Spinal cord (tissue), 10 donors: Measurements from ENCODE around the gene CAVIN2. TPM values are rescaled to one million over a fixed set of nuclear protein-coding genes. Genes with fewer than 3 reads are reported as not detected.
A peak's percentile ranks its signal among the peaks of the same experiment; 100 is the strongest.

Experiments used
- DNase-seq, 6 donors: peaks; one replicate each; pipeline versions ENCODE4 v3.0.0 to v3.0.0-alpha.2; 2013 to 2015; ENCODE audit warnings: low spot score in 6 of 6, low read depth in 4 of 6
- H3K27ac ChIP-seq: one replicate; pipeline ENCODE4 v1.5.1; 2013; ENCODE audit warnings: low read depth, low read length, control low read depth
- H3K27me3 ChIP-seq: one replicate; pipeline ENCODE4 v1.6.1; 2013; ENCODE audit warnings: low read length; ENCODE audit not compliant: control insufficient read depth, insufficient read depth
- H3K36me3 ChIP-seq: one replicate; pipeline ENCODE4 v1.6.1; 2013; ENCODE audit warnings: low read length; ENCODE audit not compliant: control insufficient read depth, insufficient read depth
- H3K4me1 ChIP-seq: one replicate; pipeline ENCODE4 v1.6.1; 2013; ENCODE audit warnings: low read length; ENCODE audit not compliant: control insufficient read depth, insufficient read depth
- H3K4me3 ChIP-seq: one replicate; pipeline ENCODE4 v1.5.1; 2013; ENCODE audit warnings: low read depth, low read length, control low read depth
- H3K9me3 ChIP-seq: one replicate; pipeline ENCODE4 v1.6.1; 2013; ENCODE audit warnings: low read length; ENCODE audit not compliant: control insufficient read depth, insufficient read depth
- WGBS: methylation state at CpG from one replicate; pipeline ENCODE4 v1.1.5; 2013; ENCODE audit warnings: missing lambda C conversion rate; ENCODE audit not compliant: insufficient coverage; 5-methylcytosine and 5-hydroxymethylcytosine counted together
- polyA plus RNA-seq, 2 donors: library from polyadenylated mRNA; unstranded; fragments of 120-200 nt; gene quantifications; one replicate each; pipeline ENCODE4 v1.2.1, GENCODE V29; 2013; ENCODE audit not compliant: insufficient read length in 2 of 2
- total RNA-seq, 2 donors: library from RNA; depleted of rRNA in 1 of 2; stranded (reverse); fragments of 120-200 nt in 1 of 2; fragments of >200 nt in 1 of 2; gene quantifications; one replicate each; pipeline versions ENCODE4 v1.2.3 to v1.2.4, GENCODE V29; 2013 to 2014
- donor health status: healthy.

Gene CAVIN2
- total and polyA plus RNA-seq, 4 donors, result 10.1 to 82.2 (median 20.8) TPM

DNA sequence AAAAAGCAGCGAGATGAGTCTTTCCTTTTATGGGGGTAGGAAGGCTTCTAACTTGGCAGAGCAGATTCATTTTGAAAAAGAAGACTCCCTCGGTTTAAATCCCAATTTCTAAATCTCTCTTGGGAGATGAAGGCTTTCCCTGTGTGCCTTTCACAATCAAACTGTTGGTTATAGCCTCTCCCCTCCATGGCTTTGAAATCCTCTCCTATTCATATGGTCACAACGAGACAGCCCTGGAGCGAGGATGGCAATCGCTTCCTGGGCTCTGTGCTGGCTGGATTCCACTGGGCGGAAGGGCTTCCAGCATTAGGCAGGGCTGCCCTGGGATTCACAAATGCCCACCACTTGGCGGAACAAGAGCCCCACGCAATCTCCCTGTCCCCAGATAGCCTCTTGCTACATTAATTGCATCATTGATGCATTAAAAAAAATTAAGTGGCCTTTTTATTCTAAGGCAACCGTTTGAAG, 1.6 kb downstream of the CAVIN2 start:
- no peaks in the 10 kb centered on the region for H3K36me3 ChIP-seq
- H3K27ac ChIP-seq, result peak overlapping the region; percentile 84
- peak in 2 of 6 donors; percentile 34 to 49 for DNase-seq
- peak overlapping the region; percentile 49 for H3K4me3 ChIP-seq
- no peaks in the 10 kb centered on the region for H3K9me3 ChIP-seq
- H3K4me1 ChIP-seq, result peaks cover 15% of the 10 kb centered on the region
- H3K27me3 ChIP-seq, result no peaks in the 10 kb centered on the region
- WGBS, result 17% methylated on average over 6 of the region's 9 CpGs

DNA sequence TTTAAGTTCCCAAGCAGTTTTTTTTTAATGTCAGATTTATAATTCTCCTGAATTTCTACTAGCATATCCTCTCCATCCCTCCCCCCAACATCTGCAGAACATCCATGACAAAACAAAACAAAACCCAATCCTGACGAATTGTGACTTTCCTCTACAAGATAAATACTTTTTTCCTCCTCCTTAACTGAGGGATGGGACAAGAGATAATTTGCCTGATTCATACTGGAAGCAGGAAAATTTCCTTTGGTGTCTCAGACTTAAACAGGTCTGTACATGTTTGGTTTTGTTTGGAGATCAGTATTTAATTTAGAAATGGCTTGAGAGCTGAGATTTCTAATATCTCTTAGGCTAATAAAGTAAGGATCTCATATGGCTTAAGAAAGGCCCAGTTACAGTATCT, 2.2 kb downstream of the CAVIN2 start:
- peaks cover 15% of the 10 kb centered on the region for H3K4me1 ChIP-seq
- no peaks in the 10 kb centered on the region for H3K27me3 ChIP-seq
- no peaks in the 10 kb centered on the region for H3K36me3 ChIP-seq
- no peaks in the 10 kb centered on the region for H3K9me3 ChIP-seq
- WGBS, result no CpG with 5 or more reads among the region's 1 CpG
- H3K4me3 ChIP-seq, result peak overlapping the region; percentile 6
- no peak for DNase-seq
- H3K27ac ChIP-seq, result no peak overlapping the region

DNA sequence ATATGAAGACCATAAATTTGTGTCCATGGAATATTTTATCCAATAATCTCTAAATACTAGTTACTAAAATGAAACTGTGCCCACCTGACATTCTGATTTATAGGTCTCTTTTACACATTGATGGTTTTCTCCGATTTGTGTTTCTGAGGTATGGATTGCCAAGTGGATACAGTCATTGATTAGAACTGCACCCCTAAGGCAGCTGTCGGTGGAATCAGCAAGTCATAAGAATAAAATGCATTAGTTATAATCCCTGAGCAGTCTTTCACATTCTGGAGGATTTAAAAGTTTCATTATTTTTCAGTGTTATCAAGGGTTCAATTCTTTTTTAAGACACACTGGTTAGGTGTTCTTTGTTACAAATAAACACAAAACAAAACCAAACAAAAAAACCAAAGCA, 6.0 kb downstream of the CAVIN2 start:
- no peaks in the 10 kb centered on the region for H3K27me3 ChIP-seq
- H3K36me3 ChIP-seq, result no peaks in the 10 kb centered on the region
- H3K27ac ChIP-seq, result no peak overlapping the region
- DNase-seq, result peak in 1 of 6 donors; percentile 86
- no peaks in the 10 kb centered on the region for H3K9me3 ChIP-seq
- no CpG with 5 or more reads among the region's 2 CpGs for WGBS
- H3K4me1 ChIP-seq, result peaks cover 4% of the 10 kb centered on the region
- H3K4me3 ChIP-seq, result no peak overlapping the region

- 88% methylated on average over 2 of the region's 7 CpGs for WGBS
- H3K4me1 ChIP-seq, result no peaks in the 10 kb centered on the region
Observed at GRCh38 chr2:191839918-191840804, 6.7 kb downstream of the CAVIN2 start.

DNA sequence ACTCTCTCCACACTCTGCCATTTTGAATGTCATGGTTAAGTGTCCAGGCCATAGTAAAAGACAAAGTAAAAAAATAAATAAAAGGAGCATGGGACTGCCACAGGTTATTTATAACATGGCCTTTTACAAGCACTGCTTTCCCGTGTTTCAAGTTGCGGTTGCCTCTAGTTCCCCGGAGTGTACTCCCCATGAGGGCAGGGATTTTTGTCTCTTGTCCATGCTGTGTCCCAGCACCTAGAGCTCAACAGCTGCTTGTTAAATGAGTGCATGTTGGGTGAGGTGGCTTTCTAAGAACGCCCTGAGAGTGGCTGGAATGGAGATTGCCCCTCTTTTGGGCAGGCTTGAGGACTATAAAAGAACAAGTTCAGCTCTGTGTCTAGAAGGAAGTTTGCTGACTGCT, 8.4 kb downstream of the CAVIN2 start:
- no peak overlapping the region for H3K27ac ChIP-seq
- H3K4me1 ChIP-seq, result no peaks in the 10 kb centered on the region
- WGBS, result 91% methylated on average over 4 of the region's 4 CpGs
- H3K27me3 ChIP-seq, result no peaks in the 10 kb centered on the region
- H3K4me3 ChIP-seq, result no peak overlapping the region
- no peaks in the 10 kb centered on the region for H3K9me3 ChIP-seq
- H3K36me3 ChIP-seq, result no peaks in the 10 kb centered on the region
- no peak for DNase-seq

More at GRCh38 chr2:191839918-191840804, 6.7 kb downstream of the CAVIN2 start:
- no peak for DNase-seq
- H3K4me3 ChIP-seq, result no peak overlapping the region
- H3K27me3 ChIP-seq, result no peaks in the 10 kb centered on the region
- no peaks in the 10 kb centered on the region for H3K36me3 ChIP-seq
- no peak overlapping the region for H3K27ac ChIP-seq
- no peaks in the 10 kb centered on the region for H3K9me3 ChIP-seq

DNA sequence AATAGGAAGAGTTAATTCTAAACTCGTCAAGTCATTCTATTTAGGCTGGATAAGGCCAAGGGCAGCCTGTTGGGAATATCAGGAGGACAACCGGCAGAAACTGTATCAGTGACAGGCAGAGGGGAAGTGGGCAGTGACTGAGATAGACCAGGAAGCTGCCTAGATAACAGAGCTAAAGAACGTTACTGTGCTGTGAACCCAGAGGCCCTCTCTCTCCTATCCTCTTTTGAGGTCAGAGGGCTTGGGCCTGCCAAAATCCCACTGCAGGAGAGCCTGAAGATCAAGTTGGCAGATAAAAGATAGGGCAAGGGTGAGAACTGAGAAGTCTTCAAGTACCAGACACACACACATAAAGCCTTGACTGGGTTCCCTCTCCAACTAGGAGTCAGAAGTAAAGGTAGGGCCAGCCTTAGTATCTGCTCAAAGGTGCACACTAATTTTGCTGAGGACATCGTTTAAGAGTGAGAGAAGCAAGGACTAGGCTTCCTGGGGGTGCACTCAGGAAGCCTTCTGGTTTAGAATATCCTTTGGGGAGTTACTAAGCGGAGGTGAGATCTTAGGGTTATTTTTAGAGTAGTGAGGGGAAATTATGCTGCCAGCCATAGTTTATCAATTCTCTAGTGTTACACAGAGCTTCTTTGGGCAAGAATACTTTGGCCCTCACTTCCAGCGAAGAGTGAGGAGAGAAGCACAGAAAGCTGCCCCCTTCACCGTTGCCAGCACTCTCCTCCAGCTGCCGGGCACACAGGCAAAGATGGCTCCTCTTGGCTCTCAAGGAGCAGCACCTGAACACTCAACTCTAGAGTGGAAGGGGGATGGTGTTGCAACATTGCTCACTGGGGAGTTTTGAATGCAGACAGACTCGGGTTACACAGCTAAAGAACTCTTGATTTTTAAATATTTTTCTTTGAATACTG, 9.8 kb downstream of the CAVIN2 start:
- Histone ChIP-seq H3K36me3 (no peaks in the 10 kb centered on the region), H3K27ac (no peak overlapping the region), H3K4me3 (no peak overlapping the region), H3K9me3 (no peaks in the 10 kb centered on the region), H3K4me1 (no peaks in the 10 kb centered on the region), H3K27me3 (no peaks in the 10 kb centered on the region)
- 95% methylated on average over 4 of the region's 9 CpGs for WGBS
- no peak for DNase-seq

GRCh38 chr2:191836471-191836852, 10.4 kb downstream of the CAVIN2 start:
- WGBS, result 100% methylated on average over 5 of the region's 11 CpGs
- Histone ChIP-seq H3K27ac (no peak overlapping the region), H3K4me3 (no peak overlapping the region), H3K27me3 (no peaks in the 10 kb centered on the region), H3K36me3 (no peaks in the 10 kb centered on the region), H3K4me1 (no peaks in the 10 kb centered on the region), H3K9me3 (no peaks in the 10 kb centered on the region)
- no peak for DNase-seq

DNA sequence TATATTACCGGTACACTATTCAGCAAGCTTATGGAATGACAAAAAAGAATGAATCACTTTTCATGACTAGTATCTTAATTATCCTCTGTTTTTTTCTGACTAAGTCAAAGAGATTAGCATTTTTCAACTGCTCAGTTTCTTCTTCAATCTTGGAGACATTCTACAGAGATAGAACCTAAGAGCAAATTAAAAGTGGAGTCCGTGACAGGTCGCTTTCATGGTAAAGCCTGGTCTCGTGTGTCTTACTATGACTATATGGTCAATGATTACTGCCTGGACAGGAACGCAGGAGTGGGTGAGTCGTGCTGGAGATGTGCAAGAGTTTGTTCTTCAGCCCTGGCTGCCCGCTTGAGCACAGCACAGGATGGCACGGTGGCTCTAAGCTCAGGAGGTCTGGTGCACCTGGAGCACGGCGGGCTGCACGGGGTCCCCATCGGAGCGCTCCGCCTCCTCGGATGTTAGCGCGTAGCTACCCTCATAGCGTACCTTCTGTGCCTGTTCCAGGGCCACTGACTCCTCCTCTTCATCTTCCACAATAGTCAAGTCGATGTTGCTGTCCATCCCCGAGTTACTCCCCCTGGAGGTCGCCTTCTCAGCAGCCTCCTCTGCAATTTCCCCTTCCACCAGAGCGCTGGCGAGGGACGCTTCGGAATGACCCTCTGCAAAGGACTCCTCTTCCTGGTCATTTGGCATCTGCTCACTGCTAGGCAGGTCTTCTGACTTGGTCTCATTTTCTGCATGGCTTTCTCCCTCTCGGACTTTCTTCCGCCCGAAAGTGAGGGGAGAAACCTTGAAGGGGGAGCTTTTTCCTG, 11.1 kb downstream of the CAVIN2 start:
- H3K27ac ChIP-seq, result no peak overlapping the region
- H3K4me3 ChIP-seq, result no peak overlapping the region
- H3K4me1 ChIP-seq, result no peaks in the 10 kb centered on the region
- WGBS, result 95% methylated on average over 20 of the region's 28 CpGs
- H3K27me3 ChIP-seq, result no peaks in the 10 kb centered on the region
- no peaks in the 10 kb centered on the region for H3K9me3 ChIP-seq
- no peak for DNase-seq
- no peaks in the 10 kb centered on the region for H3K36me3 ChIP-seq

- no peak overlapping the region for H3K27ac ChIP-seq
- no peaks in the 10 kb centered on the region for H3K27me3 ChIP-seq
- DNase-seq, result no peak
- H3K4me1 ChIP-seq, result no peaks in the 10 kb centered on the region
- H3K9me3 ChIP-seq, result no peaks in the 10 kb centered on the region
- 93% methylated on average over 2 of the region's 5 CpGs for WGBS
- H3K4me3 ChIP-seq, result no peak overlapping the region
- no peaks in the 10 kb centered on the region for H3K36me3 ChIP-seq
Observed at GRCh38 chr2:191835100-191835499, 11.8 kb downstream of the CAVIN2 start.
